Stimulated activated CD4-positive, alpha-beta T cell treated with anti-CD3 and anti-CD28 coated beads, TNF-alpha, amount 100 ng/mL, for 24 hours (primary cell): ENCODE measurements around the gene KIF1B.
"Not testable (repeated sequence)": the region's sequence is repeated elsewhere in the genome, so short reads cannot be mapped to it uniquely, and the experiment has no call there.

Source experiments
- DNase-seq, 3 experiments: peaks; one replicate each; pipeline ENCODE4 v3.0.0-alpha.2; 2020; ENCODE audit warnings: low read depth in 3 of 3

The KIF1B gene

DNA sequence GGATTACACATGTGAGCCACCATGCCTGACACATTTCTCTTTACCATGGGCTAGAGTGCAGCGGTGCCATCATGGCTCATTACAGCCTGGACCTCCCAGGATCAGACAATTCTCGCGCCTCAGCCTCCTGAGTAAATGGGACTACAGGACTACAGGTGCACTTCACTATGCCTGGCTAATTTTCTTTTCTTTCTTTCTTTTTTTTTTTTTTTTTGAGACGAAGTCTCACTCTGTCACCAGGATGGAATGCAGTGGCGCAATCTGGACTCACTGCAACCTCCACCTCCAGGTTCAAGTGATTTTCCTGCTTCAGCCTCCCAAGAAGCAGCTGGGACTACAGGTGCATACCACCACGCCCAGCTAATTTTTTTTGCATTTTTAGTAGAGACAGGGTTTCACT, 14.8 kb upstream of the KIF1B start:
- no peak for DNase-seq

DNA sequence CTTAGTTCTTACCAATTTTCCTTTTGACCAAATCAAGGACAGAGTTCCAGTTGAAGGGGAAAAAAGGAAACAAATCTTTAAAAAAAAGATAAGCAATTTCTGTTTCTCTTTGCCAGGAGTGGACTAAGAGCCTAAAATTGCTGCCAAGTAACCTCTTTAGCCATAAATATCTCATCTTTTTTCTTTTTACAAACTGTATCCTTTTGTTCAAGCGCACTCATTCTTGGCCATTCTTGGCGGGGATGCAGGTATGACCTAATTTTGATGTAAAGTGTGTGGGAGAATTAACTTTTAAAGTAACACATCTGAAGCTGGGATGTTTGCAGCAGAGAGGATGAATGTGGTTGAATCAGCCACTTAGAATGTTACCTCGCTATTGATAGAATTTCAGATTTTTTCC, 13.4 kb upstream of the KIF1B start:
- no peak for DNase-seq

DNA sequence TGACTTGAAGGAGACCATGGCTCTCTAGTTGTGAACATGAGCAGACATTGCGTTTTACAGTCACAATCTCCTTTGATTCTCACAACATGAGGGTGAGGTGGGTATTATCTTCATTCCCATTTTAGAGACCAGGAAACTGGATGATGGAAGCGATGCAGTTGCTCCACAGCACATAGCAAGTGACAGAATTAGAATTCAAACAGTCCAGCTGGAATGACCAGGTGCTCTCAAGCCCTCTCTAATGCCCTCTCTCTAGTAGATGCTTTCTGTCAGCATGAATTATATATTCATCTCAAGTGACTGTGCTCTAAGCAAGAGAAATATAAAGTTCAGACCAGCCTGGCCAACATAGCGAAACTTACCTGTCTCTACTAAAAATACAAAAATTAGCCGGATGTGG, 9.8 kb upstream of the KIF1B start:
- no peak for DNase-seq

DNA sequence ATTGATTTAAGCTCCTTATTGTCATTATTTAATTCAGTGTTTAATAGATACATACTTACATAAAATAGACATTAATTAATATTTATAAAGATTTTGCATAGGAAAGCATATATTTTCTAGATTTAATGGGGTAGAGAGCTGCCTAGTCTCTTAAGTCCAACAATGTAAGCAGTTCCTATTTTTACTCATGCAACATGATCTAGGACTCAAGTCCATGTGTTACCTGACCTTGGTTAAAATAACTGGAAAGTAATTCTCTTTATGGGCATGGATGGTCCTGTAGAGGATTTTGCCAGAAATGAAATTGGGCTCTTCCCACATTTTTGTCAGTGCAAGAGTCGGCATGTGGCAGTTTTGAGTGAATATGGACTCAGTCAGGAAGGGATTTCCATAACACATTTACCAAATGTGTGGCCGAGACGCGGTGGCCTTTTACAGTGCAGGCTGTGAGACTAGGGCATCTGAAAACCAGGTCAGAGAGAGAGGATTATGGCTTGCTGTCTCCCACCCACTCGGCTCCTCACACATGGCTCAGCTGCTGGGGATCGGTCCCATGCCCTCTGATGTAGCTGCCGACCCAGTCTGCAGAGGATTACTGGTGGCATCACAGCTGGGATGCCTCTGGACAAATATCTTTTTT, 6.2 kb upstream of the KIF1B start:
- DNase-seq = no peak

DNA sequence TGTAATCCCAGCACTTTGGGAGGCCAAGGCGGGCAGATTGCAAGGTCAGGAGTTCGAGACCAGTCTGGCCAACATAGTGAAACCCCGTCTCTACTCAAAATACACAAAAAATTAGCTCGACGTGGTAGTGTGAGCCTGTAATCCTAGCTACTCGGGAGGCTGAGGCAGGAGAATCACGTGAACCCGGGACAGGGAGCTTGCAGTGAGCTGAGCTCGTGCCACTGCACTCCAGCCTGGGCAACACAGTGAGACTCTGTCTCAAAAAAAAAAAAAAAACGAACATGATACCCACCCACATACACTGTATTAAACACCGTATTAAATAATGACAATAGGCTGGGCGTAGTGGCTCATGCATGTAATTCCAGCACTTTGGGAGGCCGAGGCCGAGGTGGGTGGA, 5.2 kb upstream of the KIF1B start:
- not testable (repeated sequence) for DNase-seq

DNA sequence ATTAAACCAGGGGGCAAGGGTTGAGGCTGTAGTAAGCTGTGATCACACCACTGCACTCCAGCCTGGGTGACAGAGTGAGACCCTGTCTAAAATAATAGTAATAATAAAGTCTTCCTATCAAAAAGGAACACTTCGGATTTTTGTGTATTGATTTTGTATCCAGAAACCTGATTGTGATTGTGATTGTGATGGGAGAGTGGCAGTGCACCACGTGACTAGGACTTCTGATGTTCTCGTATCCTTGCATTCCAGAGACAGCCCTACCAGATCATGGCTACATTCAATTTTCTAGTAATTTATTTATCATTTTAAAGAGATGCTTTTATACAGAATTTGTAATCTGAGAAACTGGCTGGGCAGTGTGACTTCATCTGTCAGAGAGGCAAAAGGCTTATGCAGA, 2.6 kb upstream of the KIF1B start:
- DNase-seq = no peak

DNA sequence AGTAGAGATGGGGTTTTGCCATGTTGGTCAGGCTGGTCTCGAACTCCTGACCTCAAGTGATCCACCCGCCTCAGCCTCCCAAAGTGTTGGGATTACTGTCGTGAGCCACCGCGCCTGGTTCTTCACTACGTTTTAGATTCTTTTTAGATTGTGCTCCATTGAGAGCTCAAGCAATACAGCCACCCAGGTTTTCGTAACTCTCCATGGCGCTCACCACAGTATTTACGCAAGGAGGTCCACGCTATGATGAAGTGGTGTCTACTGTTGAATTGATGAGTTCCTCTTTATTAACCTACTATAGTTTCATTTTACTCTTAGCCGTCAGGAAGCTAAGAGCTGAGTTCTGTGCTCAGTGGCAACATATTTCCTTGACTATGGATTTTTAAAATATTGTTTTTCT, 1.8 kb upstream of the KIF1B start:
- no peak for DNase-seq

DNA sequence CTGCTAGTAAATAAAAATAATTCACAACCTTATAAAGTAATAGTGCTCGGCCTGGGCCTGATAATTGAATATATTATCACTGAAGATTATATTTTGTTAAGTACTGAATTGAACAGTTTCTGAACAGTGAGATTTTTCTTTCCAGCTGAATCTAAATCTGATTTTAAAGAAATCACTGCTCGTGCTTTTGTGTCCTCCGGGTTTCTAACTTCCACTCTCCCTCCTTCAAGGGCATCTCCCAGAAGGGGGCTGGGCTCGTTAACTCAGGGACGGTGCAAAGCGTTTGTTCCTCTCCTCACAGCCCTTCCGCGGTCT, 823 bp upstream of the KIF1B start:
- DNase-seq = no peak

DNA sequence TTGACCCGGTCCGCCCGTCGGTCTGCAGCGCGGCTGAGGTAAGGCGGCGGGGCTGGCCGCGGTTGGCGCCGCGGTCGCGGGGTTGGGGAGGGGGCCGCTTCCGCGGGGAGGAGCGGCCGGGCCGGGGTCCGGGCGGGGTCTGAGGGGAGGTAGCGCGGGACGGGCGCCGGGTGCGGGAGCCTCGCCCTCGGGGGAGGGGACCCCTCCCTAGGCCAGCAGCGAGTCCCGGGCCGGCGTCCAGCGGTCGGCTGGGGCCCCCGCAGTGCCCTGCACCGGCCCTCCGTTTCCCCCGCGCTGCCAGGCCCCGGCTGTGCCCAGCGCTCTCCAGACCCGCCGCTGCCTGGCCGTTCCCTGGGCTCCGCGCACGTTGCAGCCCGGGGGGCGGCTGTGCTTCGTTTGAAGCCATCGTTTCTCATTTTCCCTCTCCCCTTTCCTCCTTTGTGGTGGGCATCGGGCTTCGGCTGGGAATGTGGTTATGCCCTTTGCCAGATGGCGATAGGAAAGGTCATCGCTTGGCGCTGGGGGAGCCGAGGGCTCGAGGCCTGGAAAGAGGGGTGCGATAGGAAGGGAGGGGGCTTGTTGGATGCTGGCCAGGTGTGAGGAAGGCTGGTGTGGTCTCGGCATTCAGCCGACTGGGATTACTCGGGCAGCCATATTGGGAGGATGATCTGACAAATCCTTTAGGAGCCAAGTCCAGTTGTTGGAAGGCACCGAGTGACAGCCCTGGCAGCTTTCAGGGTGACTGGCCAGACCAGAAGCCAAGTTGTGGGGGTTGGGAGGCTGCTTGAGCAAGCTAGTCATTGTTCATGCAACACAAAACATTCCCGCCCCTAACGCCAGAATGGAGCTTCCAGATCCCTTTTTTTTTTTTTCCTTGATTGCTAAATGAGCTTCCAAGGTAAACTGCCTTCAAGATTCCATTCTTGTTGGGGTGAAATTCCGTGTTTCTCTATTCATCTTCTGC, 753 bp downstream of the KIF1B start:
- peak in 2 of 3 experiments; percentile 3 to 17 for DNase-seq

DNA sequence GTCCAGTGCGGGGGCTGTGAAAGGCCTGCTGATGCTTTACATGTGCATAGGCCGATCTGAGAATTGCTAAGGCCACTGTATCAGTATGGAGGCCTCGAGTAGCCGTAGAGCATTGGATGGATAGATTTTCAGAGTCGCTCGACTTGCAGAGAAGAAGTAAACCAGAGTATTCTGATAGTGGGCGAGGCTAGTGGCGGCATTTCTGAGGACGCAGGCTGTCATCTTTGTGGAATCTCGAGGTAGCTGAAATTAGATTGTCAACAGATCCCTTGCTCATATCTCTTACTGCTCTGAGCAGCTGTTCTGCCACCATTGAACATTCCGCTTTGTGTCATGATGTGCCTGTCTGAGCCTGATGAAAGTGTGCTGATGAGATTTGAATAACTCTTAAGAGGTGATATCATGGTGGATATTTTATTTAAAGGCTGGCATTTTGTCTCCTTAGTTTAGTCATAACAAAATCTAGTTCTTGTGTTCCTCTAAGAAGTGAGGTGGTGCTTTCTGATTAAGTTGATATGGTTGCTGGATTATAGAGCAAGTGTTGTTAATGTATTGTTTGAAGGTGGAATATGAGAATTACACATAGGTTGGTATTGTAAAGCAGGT, 1.5 kb downstream of the KIF1B start:
- DNase-seq = no peak

DNA sequence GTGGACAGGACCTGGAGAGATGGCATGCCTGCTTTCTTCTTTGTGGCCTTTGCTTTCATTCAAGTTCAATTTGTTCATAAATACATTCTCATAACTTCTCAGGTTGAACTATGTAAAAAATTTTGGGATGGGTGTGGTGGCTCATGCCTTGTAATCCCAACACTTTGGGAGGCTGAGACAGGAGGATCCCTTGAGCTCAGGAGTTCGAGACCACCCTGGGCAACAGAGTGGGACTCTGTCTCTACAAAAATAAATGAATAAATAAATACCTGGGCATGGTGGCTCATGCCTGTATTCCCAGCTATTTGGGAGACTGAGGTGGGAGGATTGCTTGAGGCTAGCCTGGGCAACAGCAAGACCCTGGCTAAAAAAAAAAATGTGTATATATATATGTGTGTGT, 2.1 kb downstream of the KIF1B start:
- DNase-seq = no peak

DNA sequence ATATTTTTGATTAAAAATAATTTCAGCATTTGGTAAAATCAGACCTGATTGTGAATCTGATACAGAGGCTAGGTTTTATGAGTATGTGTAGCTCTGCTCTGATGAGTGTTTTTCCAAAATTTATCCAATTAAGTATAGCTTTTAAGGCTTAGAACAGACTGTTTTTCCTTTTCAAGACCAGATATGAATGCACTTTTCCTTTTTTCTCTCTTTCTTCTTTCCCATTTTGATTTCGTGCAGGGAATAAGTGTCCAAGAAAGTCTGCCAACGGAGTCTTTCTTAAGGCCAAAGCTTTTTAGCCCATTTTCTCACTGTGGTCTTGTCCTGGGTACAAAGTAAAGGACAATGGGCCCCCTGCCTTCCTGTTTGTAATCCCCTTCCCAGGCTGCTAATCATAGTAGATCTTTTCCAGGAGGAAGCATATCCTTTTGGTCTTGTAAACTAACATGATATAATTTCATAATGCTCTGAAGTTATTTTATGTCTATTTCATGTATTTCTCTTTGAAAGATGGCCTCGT, 2.9 kb downstream of the KIF1B start:
- no peak for DNase-seq

DNA sequence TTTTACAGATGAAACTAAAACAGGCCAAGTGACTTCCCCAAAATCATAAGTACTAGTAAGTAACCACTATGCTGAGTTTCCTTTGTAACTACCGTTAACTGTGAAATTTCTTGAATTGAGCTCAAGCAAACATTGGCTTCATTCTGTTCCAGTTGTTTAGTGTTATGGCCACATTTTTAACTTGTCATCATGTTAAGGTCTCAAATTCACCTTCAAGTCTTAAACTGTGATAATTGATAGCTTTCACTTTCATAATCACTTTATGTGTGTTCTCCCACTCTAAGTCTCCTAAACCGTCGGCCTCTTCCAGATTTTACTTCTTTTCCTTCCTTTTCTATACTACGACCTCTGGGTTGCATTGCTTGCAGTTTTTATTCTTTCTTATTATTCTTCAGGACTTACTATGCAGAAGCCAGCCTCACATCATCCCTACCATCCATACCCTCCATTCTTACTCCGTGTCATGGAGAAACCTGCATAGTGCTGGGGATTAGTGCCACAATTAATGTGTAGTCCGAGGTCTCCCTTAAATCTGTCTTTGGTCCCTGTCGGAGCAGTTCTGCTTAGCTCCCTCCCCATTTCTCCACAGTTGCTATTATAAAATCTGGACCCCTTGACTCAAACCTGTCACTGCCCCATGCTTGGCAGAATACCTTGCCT, 5.8 kb downstream of the KIF1B start:
- no peak for DNase-seq

DNA sequence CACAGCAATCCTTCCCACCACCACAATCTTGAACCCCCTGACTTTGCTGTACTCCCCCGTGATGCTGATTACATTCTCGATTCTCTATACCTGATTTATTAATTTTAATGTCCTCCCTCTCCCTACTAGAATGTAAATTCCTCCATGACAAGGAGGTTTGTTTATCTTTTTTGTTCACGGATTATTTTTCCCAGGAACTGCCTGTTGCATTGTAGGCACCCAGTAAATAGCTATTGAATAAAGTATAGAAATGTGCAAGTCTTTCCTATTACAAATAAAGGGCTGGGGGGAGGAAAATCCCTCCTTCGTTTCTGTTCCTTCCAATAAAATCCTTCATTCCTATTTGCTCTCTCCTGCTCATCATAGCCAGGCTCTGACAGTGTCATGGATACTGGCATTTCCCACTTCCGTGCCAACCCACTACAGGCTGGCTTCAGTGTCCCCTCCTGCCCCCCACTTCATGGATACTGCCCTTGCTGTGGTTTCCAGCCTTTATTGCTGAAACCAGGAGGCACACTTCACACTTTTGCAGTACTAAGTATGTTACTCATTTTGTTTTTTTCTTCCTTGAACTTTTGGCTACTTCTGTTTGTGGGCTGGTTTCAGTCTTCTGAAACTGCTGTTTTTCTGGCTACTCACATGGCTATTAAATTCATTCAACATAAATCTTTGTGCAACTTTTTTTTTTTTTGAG, 7.5 kb downstream of the KIF1B start:
- no peak for DNase-seq

DNA sequence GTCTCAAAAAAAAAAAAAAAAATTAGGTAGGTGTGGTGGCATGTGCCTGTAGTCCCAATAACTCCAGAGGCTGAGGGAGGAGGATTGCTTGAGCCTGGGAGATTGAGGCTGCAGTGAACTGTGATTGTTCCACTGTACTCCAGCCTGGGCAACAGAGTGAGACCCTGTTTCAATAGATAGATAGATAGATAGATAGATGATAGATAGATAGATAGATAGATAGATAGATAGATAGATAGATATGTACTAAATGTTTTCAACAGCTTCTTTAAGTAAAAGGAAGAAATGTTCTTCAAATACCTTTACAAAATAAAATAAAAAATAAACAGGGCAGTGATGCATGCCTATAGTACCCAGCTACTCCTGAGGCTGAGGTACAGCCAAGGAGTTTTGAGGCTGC, 9.8 kb downstream of the KIF1B start:
- DNase-seq = no peak

DNA sequence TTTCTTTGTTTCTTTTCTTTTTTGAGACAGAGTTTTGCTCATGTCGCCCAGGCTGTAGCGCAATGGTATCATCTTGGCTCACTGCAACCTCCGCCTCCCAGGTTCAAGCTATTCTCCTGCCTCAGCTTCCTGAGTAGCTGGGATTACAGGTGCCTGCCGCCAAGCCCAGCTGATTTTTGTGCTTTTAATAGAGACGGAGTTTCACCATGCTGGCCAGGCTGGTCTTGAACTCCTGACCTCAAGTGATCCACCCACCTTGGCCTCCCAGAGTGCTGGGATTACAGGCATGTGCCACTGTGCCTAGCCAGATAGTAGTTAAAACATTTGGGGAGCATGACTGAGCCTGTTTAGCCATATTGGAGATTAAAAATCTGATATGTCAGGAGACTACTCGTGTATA, 10.3 kb downstream of the KIF1B start:
- not testable (repeated sequence) for DNase-seq

DNA sequence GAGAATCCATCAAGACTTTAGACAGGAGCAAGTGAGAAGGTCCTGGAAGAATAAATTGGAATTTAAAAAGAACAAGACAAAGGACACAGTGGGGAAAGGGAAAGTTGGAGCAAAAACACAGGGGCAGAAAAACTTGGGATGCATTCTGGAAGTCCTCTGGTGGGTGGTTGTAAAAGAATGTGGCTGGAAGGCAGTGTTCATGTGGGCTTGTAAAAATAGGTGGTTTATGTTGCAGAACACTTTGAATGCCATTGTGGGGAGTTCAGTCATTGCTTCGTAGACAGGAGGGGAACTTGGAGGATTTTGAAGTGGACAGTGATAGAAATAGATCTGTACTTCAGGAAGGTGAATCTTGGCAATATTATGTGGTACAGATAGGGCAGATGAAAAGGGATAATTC, 15.2 kb downstream of the KIF1B start:
- no peak for DNase-seq

DNA sequence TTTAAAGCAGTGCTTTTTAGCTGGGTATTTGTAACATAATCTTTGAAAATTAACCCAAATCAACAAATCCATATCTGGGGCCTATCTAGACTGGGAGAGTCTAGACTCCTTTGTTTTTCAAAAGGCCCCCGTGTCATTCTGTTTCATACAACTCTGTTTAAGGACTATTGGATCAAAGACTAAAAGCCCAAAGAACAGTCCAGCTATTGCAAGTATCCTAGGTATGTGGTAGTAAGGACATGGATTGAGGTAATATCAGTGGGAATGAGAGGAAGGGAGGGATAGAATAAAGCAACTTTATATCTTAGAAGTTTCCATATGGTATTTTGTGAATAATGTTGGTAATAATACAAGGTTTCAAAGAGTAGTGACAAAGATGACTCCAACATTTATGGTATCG, 18.2 kb downstream of the KIF1B start:
- no peak for DNase-seq

DNA sequence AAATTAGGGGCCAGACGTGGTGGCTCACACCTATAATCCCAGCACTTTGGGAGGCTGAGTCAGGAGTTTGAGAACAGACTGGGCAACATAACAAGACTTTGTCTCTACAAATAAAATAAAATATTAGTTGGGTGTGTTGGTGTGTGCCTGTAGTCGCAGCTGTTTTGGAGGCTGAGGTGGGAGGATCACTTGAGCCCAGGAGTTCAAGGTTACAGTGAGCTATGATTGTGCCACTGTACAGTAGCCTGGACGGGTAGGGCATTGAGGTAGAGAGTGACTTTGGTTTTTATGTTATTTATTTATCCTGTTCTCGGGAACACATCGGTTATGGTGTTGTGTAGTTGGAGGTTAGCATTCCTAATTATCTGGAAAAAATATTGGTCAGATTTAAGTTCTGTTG, 19.5 kb downstream of the KIF1B start:
- no peak for DNase-seq

DNA sequence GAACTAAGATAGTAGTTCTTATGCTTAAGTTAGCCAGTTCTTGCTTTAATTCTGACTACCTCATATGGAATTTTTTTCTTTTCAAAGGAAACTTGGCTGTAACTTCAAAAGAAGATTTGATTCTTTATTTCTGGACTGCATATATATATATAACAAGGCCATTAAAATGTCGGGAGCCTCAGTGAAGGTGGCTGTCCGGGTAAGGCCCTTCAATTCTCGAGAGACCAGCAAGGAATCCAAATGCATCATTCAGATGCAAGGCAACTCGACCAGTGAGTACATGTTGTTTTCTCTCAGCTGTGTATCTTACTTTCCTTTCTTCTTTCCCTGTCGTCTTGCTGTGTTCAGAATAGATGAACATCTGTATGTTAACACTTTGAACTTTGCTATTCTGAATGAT, 21.8 kb downstream of the KIF1B start:
- DNase-seq = no peak

DNA sequence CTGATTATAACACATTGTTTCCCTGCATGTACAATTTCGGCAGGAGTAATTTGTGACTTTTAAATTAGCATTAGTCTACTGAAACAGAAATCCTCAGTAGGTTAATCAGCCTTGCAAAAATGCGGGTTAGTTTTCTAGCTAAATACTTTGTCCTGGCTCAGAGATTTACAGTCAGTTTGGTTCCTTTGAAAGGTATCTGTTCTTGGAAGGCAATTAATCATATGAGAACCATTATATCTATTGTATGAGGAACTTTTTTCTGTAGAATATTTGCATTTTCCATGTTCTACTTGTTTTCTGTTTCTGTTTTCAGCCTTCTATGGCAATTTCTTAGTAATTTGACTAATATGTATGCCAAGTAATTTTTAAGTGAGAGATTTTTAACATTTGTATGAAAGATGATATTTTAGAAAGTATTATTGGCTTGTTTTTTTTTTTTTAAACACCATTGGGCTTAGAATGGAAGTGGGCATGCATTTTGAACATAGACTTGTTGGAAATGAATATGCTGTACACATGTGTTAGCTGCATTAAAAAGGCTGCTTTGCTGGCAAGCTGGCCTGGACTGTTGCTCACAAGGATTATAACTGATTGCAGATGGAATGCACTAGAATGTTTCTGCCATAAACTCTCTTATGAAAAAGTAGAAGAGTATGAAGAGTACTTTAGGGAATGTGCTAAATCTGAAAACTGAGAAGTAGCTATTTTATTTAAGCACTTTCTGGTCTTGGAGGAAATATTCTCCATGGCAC, 26.2 kb downstream of the KIF1B start:
- DNase-seq = no peak
